Upper lobe of left lung (tissue), 6 donors: ENCODE results near the gene OXTR. TPM values are rescaled to one million over a fixed set of nuclear protein-coding genes. Genes with fewer than 3 reads are reported as not detected.
A peak's percentile ranks its signal among the peaks of the same experiment; 100 is the strongest.

Experiments
- ATAC-seq, 2 donors: fragments of 200-7000 bp; cut with Tn5 transposase; one replicate each; pipeline ENCODE4 v1.9.1; 2022; ENCODE audit warnings: mild to moderate bottlenecking in 2 of 2, moderate library complexity in 2 of 2; ENCODE audit not compliant: low FRiP score in 2 of 2
- DNase-seq, 2 donors: peaks; one replicate each; pipeline ENCODE4 v3.0.0-alpha.2; 2019 to 2020
- H3K27ac ChIP-seq, 4 donors: fragments of 200-600 bp; sonication (generic); one replicate each; pipeline ENCODE4 v1.5.1; 2016 to 2019
- H3K27me3 ChIP-seq, 4 donors: fragments of 200-600 bp; sonication (generic); one replicate each; pipeline ENCODE4 v1.5.1; 2017 to 2019
- H3K36me3 ChIP-seq, 4 donors: fragments of 200-600 bp; sonication (generic); one replicate each; pipeline ENCODE4 v1.5.1; 2016 to 2019
- H3K4me1 ChIP-seq, 4 donors: fragments of 200-600 bp; sonication (generic); one replicate each; pipeline ENCODE4 v1.5.1; 2018 to 2019
- H3K4me3 ChIP-seq, 4 donors: fragments of 200-600 bp; sonication (generic); one replicate each; pipeline ENCODE4 v1.5.1; 2017 to 2019; ENCODE audit warnings: mild to moderate bottlenecking in 2 of 4, moderate library complexity in 1 of 4
- H3K9me3 ChIP-seq, 4 donors: fragments of 200-600 bp; sonication (generic); one replicate each; pipeline ENCODE4 v1.5.1; 2018 to 2019
- CTCF ChIP-seq, 6 experiments: fragments of 450-650 bp in 4 of 6; fragments of 200-600 bp in 2 of 6; sonication (generic) in 2 of 6; IDR thresholded peaks; one replicate each; pipeline ENCODE4 v1.5.1; 2016 to 2019; ENCODE audit warnings: antibody characterized with exemption in 6 of 6
- EP300 ChIP-seq, 4 donors: sonication (generic); formaldehyde crosslinking; IDR thresholded peaks; one replicate each; pipeline ENCODE4 v1.5.1; 2017; ENCODE audit warnings: antibody characterized with exemption in 4 of 4, control low read depth in 2 of 4
- POLR2A ChIP-seq, 4 donors: fragments of 450-650 bp; IDR thresholded peaks; one replicate each; pipeline ENCODE4 v1.5.1; 2016 to 2017; ENCODE audit warnings: antibody characterized with exemption in 4 of 4, mild to moderate bottlenecking in 2 of 4
- POLR2AphosphoS5 ChIP-seq, 2 donors: sonication (generic); formaldehyde crosslinking; IDR thresholded peaks; one replicate each; pipeline ENCODE4 v1.5.1; 2017; ENCODE audit warnings: antibody characterized with exemption in 2 of 2
- WGBS, 2 donors: methylation state at CpG; one replicate each; pipeline ENCODE4 v1.1.5; 2017 to 2018; 5-methylcytosine and 5-hydroxymethylcytosine counted together
- total RNA-seq, 6 donors: library from RNA; depleted of rRNA in 4 of 6; stranded (reverse); fragments of >200 nt in 4 of 6; gene quantifications; one replicate each; pipeline versions ENCODE4 v1.1.0 to v1.2.1, GENCODE V29; 2016 to 2021
- donor health status: DM: no; HTN: no; CAD: no; lungs with moderate emphysema.
- donor health status: DM: no; HTN: yes; CAD: no; lungs with severe emphysema.

The OXTR gene
- total RNA-seq, 6 donors from 2014 or later: 0.15 to 11.5 (median 0.45) TPM; not detected in 2

DNA sequence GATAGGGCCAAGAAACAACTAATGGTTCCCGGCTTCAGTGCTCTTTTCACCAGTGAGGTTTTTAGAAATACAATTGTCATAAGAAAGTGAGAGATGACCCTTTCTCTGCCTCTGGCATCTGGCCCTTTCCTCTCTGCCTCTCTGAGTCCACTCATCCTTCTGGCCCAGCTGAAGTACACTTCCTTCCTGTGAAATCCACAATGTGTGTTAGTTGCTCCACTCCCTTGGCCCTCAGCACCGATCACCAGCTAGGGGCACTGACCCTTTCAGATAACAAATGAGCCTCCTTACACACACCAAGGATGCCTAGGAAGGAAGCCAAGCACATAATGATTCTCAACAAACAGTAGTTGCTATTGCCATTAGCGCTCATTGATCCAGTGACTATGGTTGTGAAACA is 38.8 kb downstream of the OXTR start:
- no peak for DNase-seq
- Histone ChIP-seq H3K27ac (no peak overlapping the region), H3K27me3 (no peaks in the 10 kb centered on the region), H3K36me3 (no peaks in the 10 kb centered on the region), H3K9me3 (peaks cover 0 to 5% (median 2%) of the 10 kb centered on the region in 4 donors), H3K4me1 (no peaks in the 10 kb centered on the region), H3K4me3 (no peak overlapping the region)
- ATAC-seq: no peak
- TF ChIP-seq EP300 (IDR thresholded peaks at IDR 0.05) (no peak), CTCF (IDR thresholded peaks at IDR 0.05) (no peak), POLR2AphosphoS5 (IDR thresholded peaks at IDR 0.05) (no peak), POLR2A (IDR thresholded peaks at IDR 0.05) (no peak)
- WGBS, 2 donors: 46 to 49% methylated on average over 3 of the region's 3 CpGs

GRCh38 chr3:8729479-8729878 is 39.9 kb downstream of the OXTR start:
- no peaks in the 10 kb centered on the region for H3K36me3 ChIP-seq
- H3K27ac ChIP-seq: no peak overlapping the region
- DNase-seq (no peak), ATAC-seq (no peak)
- no peak overlapping the region for H3K4me3 ChIP-seq
- H3K27me3 ChIP-seq: no peaks in the 10 kb centered on the region
- TF ChIP-seq POLR2AphosphoS5 (IDR thresholded peaks at IDR 0.05) (no peak), CTCF (IDR thresholded peaks at IDR 0.05) (no peak), POLR2A (IDR thresholded peaks at IDR 0.05) (no peak), EP300 (IDR thresholded peaks at IDR 0.05) (no peak)
- peaks cover 0 to 5% (median 2%) of the 10 kb centered on the region in 4 donors for H3K9me3 ChIP-seq
- H3K4me1 ChIP-seq: no peaks in the 10 kb centered on the region
- WGBS, 2 donors: 95 to 96% methylated on average over 3 of the region's 3 CpGs

GRCh38 chr3:8727605-8728512 is 41.6 kb downstream of the OXTR start:
- Histone ChIP-seq H3K27ac (no peak overlapping the region), H3K4me3 (no peak overlapping the region), H3K9me3 (peaks cover 0 to 5% (median 2%) of the 10 kb centered on the region in 4 donors), H3K4me1 (no peaks in the 10 kb centered on the region), H3K27me3 (no peaks in the 10 kb centered on the region), H3K36me3 (no peaks in the 10 kb centered on the region)
- WGBS, 2 donors: 84 to 85% methylated on average over 9 of the region's 9 CpGs
- ATAC-seq: peak in 1 of 2 donors; percentile 55
- no peak for DNase-seq
- TF ChIP-seq EP300 (IDR thresholded peaks at IDR 0.05) (no peak), POLR2A (IDR thresholded peaks at IDR 0.05) (no peak), CTCF (IDR thresholded peaks at IDR 0.05) (no peak), POLR2AphosphoS5 (IDR thresholded peaks at IDR 0.05) (no peak)

GRCh38 chr3:8724108-8724752 is 45.2 kb downstream of the OXTR start:
- 83 to 86% methylated on average over 3 of the region's 3 CpGs for WGBS, 2 donors
- ATAC-seq (no peak), DNase-seq (no peak)
- Histone ChIP-seq H3K27ac (no peak overlapping the region), H3K4me1 (no peaks in the 10 kb centered on the region), H3K36me3 (no peaks in the 10 kb centered on the region), H3K4me3 (no peak overlapping the region), H3K27me3 (no peaks in the 10 kb centered on the region), H3K9me3 (peaks cover 0 to 5% (median 2%) of the 10 kb centered on the region in 4 donors)
- TF ChIP-seq CTCF (IDR thresholded peaks at IDR 0.05): no peak
- TF ChIP-seq POLR2A (IDR thresholded peaks at IDR 0.05): no peak
